Muscle of leg (tissue), 11 donors: ENCODE measurements around the gene ADAM22. TPM values are rescaled to one million over a fixed set of nuclear protein-coding genes. Genes with fewer than 3 reads are reported as not detected.

ENCODE experiments used
- DNase-seq: peaks from one replicate; pipeline ENCODE4 v3.0.0; 2013
- H3K27ac ChIP-seq: one replicate; pipeline ENCODE4 v1.5.1; 2013; ENCODE audit warnings: mild to moderate bottlenecking, low read length, control low read depth
- H3K27me3 ChIP-seq: one replicate; pipeline ENCODE4 v1.6.1; 2013; ENCODE audit warnings: low read length; ENCODE audit not compliant: control insufficient read depth, insufficient read depth
- H3K36me3 ChIP-seq: one replicate; pipeline ENCODE4 v1.6.1; 2013; ENCODE audit warnings: low read length; ENCODE audit not compliant: control insufficient read depth, insufficient read depth
- H3K4me1 ChIP-seq: one replicate; pipeline ENCODE4 v1.6.1; 2013; ENCODE audit warnings: low read length; ENCODE audit not compliant: control insufficient read depth, insufficient read depth
- H3K4me3 ChIP-seq: one replicate; pipeline ENCODE4 v1.5.1; 2013; ENCODE audit warnings: low read length, control low read depth
- H3K9me3 ChIP-seq: replicated peaks from 2 replicates; pipeline ENCODE4 v1.6.1; 2013; ENCODE audit warnings: low read depth, low read length; ENCODE audit not compliant: control insufficient read depth
- WGBS: methylation state at CpG from one replicate; pipeline ENCODE4 v1.1.5; 2013; ENCODE audit warnings: missing lambda C conversion rate; ENCODE audit not compliant: insufficient coverage; 5-methylcytosine and 5-hydroxymethylcytosine counted together
- polyA plus RNA-seq, 8 donors: library from polyadenylated mRNA; unstranded; fragments of 120-200 nt; gene quantifications; one replicate each; pipeline versions ENCODE4 v1.2.1 to v1.2.3, GENCODE V29; 2013; ENCODE audit warnings: inconsistent platforms in 1 of 8, low replicate concordance in 1 of 8; ENCODE audit not compliant: insufficient read length in 8 of 8, insufficient read depth in 1 of 8
- total RNA-seq: library from RNA; stranded (reverse); fragments of 120-200 nt; gene quantifications from one replicate; pipeline ENCODE4 v1.2.4, GENCODE V29; 2013

The ADAM22 gene
- total and polyA plus RNA-seq, 9 donors, result 7.3 to 17.1 (median 15.1) TPM

- Histone ChIP-seq H3K36me3 (peaks cover 24% of the 10 kb centered on the region), H3K27ac (peak overlapping the region; percentile 80), H3K27me3 (no peaks in the 10 kb centered on the region), H3K4me1 (peaks cover 6% of the 10 kb centered on the region), H3K4me3 (peak overlapping the region; percentile 91), H3K9me3 (no peaks in the 10 kb centered on the region)
- DNase-seq, result peak; percentile 87
- WGBS, result under 1% methylated on average over 16 of the region's 27 CpGs
These were observed 285.0 kb downstream of the ADAM22 start for GRCh38 chr7:88218836-88219605.

DNA sequence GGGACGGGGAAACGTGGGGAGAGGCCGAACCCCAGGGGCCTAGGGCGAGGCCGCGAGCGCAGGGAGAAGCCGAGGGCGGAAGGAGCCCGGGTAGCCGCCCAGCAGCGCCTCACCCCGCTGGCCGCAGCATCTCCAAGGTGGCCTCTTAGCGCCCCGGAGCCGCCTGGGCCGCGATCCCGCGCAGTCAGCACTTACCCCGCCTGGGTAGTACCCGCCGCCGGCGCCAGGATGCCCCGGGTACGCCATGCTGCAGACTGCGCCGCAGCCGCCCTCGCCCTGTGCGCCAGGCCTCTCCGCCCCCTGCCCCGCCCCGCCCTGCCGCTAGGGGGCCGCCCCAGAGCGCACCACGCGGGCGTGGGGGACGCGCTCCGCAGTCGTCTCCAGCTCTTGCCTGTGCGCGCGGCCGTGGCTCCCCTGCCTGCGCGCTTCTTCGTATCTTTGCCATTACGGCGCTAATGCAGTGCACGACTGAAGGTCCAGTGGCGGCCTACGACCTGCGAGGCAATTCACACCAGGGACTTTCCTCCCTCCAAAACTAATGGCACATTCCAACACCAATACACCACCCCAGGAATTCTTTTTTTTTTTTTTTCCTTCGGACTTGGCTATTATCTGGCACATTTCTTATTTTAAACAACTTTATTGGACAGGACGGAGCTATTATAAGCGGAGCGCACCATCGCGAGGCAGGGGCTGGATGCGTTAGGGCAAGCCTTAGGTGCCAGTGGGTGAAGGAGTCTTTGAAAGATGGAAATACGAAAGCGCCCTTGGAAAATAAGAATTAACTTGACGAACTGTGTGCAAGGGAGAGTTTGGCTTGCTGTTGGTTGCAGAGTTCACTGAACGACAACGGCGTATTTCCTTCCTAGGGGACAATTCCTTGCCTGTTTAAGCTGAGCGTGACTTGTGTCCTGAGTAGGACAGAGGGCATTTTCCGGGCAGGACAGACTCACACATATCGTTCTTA is 286.0 kb downstream of the ADAM22 start, which contains the start of gene SRI:
Gene SRI, minus strand, starts transcription at position 258 of the 967 bp plus-strand sequence. Its CDS starts 12 bp downstream, at position 246.
- peak within 1 kb of the TSS; percentile 91 for H3K27ac ChIP-seq
- peak within 1 kb of the TSS; percentile 91 for H3K4me3 ChIP-seq
- no peaks in the 10 kb centered on the region for H3K9me3 ChIP-seq
- H3K4me1 ChIP-seq, result peaks cover 6% of the 10 kb centered on the region
- DNase-seq, result peak; percentile 92
- H3K27me3 ChIP-seq, result no peaks in the 10 kb centered on the region
- WGBS, result under 1% methylated on average over 63 of the region's 75 CpGs
- H3K36me3 ChIP-seq, result peaks cover 17% of the 10 kb centered on the region

DNA sequence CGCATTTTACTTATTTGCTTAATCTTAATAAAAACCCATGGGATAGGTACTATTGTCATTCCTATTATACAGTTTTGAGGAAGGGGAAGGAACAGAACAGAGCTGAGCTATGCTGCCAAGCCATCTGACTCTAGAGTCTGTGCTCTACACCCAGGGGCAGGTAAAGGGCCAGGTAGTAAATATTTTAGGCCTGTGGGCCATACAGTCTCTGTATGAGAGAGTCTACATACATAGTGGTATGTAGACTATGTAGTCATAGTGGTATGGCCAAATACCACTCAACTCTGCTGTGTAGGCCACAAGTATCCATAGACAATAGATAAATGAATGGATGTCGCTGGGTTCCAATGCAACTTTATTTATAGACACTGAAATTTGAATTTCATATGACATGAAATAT is 289.2 kb downstream of the ADAM22 start:
- Histone ChIP-seq H3K4me1 (peaks cover 3% of the 10 kb centered on the region), H3K9me3 (no peaks in the 10 kb centered on the region), H3K4me3 (no peak overlapping the region), H3K27ac (no peak overlapping the region), H3K36me3 (no peaks in the 10 kb centered on the region), H3K27me3 (no peaks in the 10 kb centered on the region)
- no peak for DNase-seq
- WGBS, result no CpG with 5 or more reads among the region's 2 CpGs

GRCh38 chr7:88224601-88225275 is 290.7 kb downstream of the ADAM22 start:
- no peaks in the 10 kb centered on the region for H3K36me3 ChIP-seq
- DNase-seq, result no peak
- no peak overlapping the region for H3K4me3 ChIP-seq
- no peaks in the 10 kb centered on the region for H3K27me3 ChIP-seq
- H3K27ac ChIP-seq, result no peak overlapping the region
- WGBS, result no CpG with 5 or more reads among the region's 2 CpGs
- H3K9me3 ChIP-seq, result no peaks in the 10 kb centered on the region
- no peaks in the 10 kb centered on the region for H3K4me1 ChIP-seq

GRCh38 chr7:88226201-88226600 is 292.1 kb downstream of the ADAM22 start:
- Histone ChIP-seq H3K4me3 (no peak overlapping the region), H3K27ac (no peak overlapping the region), H3K4me1 (no peaks in the 10 kb centered on the region), H3K27me3 (no peaks in the 10 kb centered on the region), H3K9me3 (no peaks in the 10 kb centered on the region), H3K36me3 (no peaks in the 10 kb centered on the region)
- no peak for DNase-seq
- WGBS, result 100% methylated on average over 2 of the region's 4 CpGs

DNA sequence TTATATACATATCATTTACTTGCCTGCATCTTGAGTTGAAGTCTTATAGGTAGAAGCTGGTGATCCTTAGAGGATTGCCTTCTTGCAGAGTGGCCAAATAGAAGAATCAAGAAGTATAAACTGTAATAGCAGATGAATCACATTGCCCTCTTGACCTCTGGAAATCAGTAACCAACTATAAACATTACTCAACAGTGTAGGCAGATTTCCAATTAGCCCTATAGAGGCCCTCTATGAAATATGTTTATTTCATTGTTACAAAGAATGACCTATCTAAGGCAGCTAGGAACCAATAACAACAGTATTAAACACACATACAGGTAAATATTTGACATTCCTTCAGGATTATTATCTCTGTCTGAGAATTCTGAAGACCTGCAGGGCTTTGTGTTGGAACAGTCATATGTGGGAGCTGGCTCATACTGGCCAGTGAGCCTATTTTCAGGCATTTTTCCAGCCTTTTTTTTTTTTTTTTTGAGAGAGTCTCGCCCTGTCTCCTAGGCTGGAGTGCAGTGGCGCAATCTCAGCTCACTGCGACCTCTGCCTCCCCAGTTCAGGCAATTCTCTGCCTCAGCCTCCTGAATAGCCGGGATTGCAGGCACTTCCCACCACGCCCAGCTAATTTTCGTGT is 292.9 kb downstream of the ADAM22 start:
- Histone ChIP-seq H3K9me3 (no peaks in the 10 kb centered on the region), H3K27ac (no peak overlapping the region), H3K4me1 (no peaks in the 10 kb centered on the region), H3K27me3 (no peaks in the 10 kb centered on the region), H3K4me3 (no peak overlapping the region), H3K36me3 (no peaks in the 10 kb centered on the region)
- no peak for DNase-seq
- WGBS, result 96% methylated on average over 4 of the region's 6 CpGs

GRCh38 chr7:88229302-88229995 is 295.4 kb downstream of the ADAM22 start:
- no peaks in the 10 kb centered on the region for H3K36me3 ChIP-seq
- no peaks in the 10 kb centered on the region for H3K9me3 ChIP-seq
- H3K4me3 ChIP-seq, result no peak overlapping the region
- 100% methylated on average over 1 of the region's 4 CpGs for WGBS
- DNase-seq, result no peak
- H3K27ac ChIP-seq, result no peak overlapping the region
- no peaks in the 10 kb centered on the region for H3K27me3 ChIP-seq
- no peaks in the 10 kb centered on the region for H3K4me1 ChIP-seq

DNA sequence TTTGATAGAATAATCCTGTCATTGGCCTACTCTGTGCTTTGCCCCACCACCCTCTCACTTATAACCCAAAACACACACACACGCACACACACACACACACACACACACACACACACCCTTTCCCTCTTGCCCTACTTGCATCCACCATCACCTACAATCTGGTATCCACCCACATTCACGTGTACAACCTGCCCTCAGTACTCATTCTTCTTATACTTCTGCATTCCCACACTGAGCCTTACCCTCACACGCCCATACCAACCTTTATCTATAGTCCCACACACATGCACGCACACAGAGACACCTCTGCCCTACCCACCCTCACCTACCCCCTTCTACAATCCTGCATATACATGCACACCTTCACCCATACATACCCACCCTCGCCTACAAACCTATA is 296.6 kb downstream of the ADAM22 start:
- no peak overlapping the region for H3K27ac ChIP-seq
- no peaks in the 10 kb centered on the region for H3K27me3 ChIP-seq
- WGBS, result 80% methylated on average over 5 of the region's 5 CpGs
- no peaks in the 10 kb centered on the region for H3K36me3 ChIP-seq
- no peak overlapping the region for H3K4me3 ChIP-seq
- no peaks in the 10 kb centered on the region for H3K4me1 ChIP-seq
- H3K9me3 ChIP-seq, result no peaks in the 10 kb centered on the region
- DNase-seq, result no peak

DNA sequence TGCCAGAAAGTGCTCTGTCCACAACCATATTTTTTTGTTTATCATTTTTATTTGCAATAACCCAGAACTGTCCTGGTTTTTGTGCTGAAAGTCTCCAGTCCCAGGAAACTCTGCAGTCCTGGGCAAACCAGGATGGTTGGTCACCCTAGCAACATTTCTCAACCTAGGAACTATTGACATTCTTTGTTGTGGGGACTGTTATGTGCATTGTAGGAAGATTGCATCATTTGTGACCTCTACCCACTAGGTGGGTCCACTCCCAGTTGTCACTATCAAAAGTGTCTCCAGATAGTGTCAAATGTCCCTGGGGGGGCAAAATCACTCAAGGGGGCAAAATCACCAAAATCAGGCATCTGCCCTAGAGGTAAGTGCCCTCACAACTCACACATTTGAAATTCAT is 299.8 kb downstream of the ADAM22 start:
- DNase-seq, result no peak

More for the DNA sequence above, 299.8 kb downstream of the ADAM22 start:
- Histone ChIP-seq H3K4me3 (no peak overlapping the region), H3K27ac (no peak overlapping the region), H3K4me1 (no peaks in the 10 kb centered on the region), H3K36me3 (no peaks in the 10 kb centered on the region), H3K9me3 (no peaks in the 10 kb centered on the region), H3K27me3 (no peaks in the 10 kb centered on the region)
